Measurements from ENCODE around the gene MAN2B1. TPM values are rescaled to one million over a fixed set of nuclear protein-coding genes. Genes with fewer than 3 reads are reported as not detected.
"Not testable (repeated sequence)": the region's sequence is repeated elsewhere in the genome, so short reads cannot be mapped to it uniquely, and the experiment has no call there.

Gene MAN2B1
- polyA plus RNA-seq (ENCODE audit: insufficient read length in 4 of 4): 10 to 100 TPM; 24.9 to 35.3 (median 29.7) TPM

DNA sequence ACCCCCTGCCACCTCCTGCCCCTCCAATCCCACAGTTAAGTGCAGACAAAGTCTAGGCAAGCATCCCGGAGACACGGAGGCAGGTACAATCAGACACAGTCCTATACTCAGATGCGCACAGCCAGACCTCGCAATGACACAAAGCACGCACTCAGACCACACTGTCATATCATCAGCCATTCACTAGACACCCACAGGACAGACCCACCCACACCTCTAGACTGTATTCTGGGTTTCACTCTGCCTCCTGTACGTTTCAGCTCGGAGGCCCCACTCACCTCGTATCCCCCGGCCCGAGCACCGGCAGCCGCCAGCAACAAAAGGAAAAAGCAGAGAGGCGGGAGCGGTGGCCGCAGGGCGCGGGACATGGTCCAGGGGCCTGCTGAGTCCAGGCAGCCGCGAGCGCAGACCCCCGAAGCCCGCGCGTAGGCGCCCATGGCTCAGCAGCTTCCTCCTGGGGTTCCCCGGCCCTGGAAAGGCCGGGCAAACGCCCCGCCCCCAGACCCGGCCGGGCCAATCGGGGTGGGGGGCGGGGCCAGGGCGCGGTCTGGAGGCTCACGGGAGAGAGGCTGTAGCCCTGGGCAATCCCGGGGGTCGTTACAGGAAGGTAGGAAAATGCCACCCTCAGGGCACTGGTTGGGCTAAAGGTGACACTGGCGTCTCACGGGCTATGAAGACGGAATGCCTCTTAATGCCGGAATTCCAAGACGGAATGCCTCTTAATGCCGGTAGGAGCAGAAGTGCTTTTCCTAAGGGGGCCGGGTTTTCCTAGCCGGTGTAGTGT lies at the start of gene MAN2B1, which contains the start of gene WDR83:
Gene MAN2B1 (minus strand): TSS at position 478 of the 784 bp plus-strand sequence. CDS start 41 bp downstream, at position 437.
Gene WDR83 (plus strand): TSS at position 543 of the 784 bp plus-strand sequence. CDS start 2,984 bp downstream, outside the sequence.
- DNase-seq (ENCODE audit: low read depth in 4 of 4, low spot score in 3 of 4): peak in 3 of 4 donors; percentile 67 to 70 (median 68)

DNA sequence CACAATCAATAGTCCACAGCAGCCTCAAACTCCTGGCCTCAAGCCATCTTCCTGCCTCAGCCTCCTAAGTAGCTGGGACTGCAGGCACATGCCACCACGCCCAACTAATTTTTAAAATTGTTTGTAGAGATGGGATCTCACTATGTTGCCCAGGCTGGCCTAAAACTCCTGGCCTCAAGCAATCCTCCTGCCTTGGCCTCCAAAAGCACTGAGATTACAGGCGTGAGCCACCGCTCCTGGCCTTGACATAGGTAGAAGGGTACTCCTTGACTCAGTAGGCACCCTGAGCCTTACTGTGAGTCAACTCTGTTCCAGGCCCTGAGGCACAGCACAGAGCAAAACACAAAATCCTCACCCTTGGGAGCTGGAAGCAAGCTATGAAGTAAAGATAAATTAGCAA lies 49.4 kb upstream of the MAN2B1 start:
- DNase-seq (ENCODE audit: low read depth in 4 of 4, low spot score in 3 of 4): no peak

DNA sequence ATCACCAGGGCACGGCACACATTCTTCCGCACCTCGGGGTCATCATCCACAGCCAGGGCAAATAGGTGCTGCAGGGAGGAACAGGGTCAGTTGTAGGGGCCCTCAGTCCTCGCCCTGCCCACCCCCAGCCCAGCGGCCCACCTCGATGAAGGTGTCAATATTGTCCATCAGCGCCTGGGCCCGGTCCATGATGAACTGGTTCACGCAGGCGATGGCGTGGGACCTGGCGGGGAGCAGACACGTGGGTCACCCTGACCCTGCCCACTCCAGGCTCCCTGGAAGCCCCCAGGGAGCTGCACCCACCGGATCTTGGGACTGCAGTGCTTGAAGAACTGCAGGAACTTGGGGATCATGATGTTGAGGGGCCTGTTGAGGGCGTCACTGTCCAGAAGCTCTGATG lies 48.6 kb upstream of the MAN2B1 start:
- no peak for DNase-seq (ENCODE audit: low read depth in 4 of 4, low spot score in 3 of 4)

DNA sequence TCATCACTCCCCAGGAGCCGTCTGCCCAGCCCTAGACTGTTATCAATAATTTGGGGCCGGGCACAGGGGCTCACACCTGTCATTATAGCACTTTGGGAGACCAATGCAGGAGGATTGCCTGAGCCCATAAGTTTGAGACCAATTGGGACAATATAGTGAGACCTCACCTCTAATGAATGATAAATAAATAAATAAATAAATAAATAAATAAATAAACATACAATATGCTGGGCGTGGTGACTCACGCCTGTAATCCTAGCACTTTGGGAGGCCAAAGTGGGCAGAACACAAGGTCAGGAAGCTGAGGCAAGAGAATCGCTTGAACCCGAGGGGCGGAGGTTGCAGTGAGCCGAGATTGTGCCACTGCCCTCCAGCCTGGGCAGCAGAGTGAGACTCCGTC lies 46.8 kb upstream of the MAN2B1 start:
- DNase-seq (ENCODE audit: low read depth in 4 of 4, low spot score in 3 of 4): not testable (repeated sequence)

DNA sequence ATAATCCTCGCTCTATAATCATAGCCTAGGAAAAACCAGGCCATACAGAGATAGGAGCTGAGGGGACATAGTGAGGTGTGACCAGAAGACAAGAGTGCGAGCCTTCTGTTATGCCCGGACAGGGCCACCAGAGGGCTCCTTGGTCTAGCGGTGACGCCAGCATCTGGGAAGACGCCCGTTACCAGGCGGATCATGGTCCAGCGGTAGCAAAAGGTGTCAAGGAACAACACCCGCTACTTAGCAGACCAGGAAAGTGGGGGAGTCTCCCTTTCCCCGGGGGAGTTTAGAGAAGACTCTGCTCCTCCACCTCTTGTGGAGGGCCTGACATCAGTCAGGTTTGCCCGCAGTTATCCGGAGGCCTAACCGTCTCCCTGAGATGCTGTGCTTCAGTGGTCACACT lies 45.5 kb upstream of the MAN2B1 start:
- DNase-seq (ENCODE audit: low read depth in 4 of 4, low spot score in 3 of 4): not testable (repeated sequence)

DNA sequence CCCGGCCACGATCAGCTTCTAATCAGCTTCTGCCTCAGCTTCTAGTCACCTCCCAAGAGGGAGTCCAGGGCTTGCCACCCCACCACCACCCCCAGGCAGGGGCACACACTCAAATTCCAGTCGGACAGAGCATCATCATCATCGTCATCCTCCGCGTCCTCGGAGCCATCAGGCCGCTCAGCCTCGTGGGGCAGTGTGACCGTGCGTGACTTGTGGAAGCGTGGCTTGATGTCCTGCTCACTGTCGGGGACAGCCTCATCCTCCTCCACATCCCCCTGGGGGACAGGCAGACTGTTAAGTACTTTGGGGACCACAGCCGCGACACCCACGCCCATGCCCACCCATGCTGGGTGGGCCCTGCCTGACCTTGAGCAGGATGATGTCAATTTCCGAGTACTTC lies 44.6 kb upstream of the MAN2B1 start:
- DNase-seq (ENCODE audit: low read depth in 4 of 4, low spot score in 3 of 4): no peak

DNA sequence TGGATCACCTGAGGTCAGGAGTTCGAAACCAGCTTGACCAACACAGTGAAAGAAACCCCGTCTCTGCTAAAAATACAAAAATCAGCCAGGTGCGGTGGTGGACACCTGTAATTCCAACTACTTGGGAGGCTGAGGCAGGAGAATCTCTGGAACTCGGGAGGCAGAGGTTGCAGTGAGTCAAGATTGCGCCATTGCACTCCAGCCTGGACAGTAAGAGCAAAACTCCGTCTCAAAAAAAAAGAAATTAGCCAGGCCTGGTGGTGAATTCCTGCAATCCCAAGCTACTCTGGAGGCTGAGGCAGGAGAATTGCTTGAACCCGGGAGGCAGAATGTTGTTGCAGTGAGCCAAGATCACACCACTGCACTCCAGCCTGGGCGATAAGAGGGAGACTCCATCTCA lies 42.1 kb upstream of the MAN2B1 start:
- no peak for DNase-seq (ENCODE audit: low read depth in 4 of 4, low spot score in 3 of 4)

DNA sequence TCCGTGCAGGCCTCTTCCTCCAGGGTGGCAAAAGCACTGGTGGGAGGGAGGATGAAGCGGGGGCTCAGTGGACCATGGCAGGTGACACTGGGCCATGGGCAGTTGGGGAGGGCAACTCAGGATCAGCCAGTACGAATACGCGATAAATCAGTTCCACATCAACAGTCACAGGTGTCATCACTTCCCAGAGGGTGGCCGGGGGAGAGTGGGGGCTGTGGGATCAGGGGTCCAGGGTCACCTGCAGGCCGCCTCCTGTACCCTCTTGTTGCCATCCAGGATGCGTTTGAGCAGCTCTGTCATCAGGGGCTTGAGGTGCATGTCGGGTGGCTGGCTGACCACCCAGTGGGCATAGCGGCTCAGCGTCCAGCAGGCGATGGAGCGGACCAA lies 39.8 kb upstream of the MAN2B1 start:
- no peak for DNase-seq (ENCODE audit: low read depth in 4 of 4, low spot score in 3 of 4)

DNA sequence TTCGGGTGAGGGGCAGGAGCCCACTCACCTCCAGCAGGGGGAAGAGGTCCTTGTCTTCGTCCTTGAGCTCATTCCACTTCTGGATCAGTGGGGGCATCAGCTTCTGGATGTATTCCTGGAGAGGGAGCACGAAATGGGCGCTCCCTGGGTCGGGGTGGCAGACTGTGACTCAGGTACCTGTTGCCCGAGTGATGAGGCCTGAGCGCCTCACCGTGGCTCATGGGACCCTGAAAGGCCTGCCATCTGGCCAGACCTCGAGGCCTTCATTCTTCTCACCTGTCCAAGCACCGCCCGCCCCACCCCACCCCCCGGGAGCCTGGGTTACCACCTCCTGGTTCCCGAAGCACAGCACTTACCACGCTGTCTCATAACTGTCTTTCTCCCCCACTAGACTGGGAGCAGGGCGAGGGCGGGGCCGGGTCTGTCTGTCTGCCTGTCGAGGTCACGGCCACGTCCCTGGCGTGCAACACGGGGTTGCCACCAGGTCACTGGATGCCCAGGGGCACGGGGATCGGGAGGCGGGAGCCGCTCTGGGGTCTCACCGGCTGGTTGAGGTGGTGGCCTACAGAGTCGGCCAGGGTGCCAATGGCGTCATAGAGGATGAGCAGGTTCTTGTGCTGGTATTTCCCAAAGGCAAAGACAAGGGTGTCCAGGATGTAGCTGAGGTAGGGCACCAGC lies 39.3 kb upstream of the MAN2B1 start:
- DNase-seq (ENCODE audit: low read depth in 4 of 4, low spot score in 3 of 4): no peak

DNA sequence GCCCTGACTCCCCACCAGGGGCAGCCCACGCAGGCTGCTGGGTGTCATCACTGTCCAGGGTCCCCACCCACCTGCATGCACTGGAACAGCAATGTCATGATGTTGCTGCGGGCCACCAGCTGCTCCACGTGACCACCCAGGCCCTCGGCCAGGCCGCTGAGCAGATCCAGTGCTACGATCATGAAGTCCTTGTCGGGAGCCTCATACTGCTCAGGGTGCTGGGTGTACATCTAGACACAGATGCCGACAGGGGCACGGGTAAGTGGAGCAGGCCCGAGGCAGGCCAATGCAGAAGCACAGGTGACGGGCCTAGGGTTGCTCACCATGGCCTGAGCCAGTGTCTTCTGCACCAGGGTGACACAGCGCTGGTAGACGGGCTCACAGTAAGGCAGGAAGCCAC lies 38.6 kb upstream of the MAN2B1 start:
- no peak for DNase-seq (ENCODE audit: low read depth in 4 of 4, low spot score in 3 of 4)

DNA sequence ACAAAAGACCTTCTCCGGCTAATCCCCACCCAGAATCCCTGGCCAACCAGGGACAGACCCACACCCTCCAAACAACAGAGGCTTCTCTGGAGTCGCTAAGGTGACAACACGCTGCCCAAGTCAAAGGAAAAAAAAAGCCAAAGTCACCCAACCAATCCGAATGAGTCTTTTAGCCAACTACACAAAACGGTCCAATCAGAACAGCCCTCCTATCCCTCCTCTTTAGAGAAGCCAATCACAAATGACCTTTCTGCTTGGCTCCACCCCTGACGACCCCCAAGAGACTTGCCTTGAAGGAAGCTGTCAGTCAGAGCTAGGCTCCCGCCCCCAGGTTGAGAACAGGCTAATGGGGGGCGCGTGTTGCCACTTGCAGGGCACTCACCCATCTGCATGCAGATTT lies 36.5 kb upstream of the MAN2B1 start:
- DNase-seq (ENCODE audit: low read depth in 4 of 4, low spot score in 3 of 4): no peak

DNA sequence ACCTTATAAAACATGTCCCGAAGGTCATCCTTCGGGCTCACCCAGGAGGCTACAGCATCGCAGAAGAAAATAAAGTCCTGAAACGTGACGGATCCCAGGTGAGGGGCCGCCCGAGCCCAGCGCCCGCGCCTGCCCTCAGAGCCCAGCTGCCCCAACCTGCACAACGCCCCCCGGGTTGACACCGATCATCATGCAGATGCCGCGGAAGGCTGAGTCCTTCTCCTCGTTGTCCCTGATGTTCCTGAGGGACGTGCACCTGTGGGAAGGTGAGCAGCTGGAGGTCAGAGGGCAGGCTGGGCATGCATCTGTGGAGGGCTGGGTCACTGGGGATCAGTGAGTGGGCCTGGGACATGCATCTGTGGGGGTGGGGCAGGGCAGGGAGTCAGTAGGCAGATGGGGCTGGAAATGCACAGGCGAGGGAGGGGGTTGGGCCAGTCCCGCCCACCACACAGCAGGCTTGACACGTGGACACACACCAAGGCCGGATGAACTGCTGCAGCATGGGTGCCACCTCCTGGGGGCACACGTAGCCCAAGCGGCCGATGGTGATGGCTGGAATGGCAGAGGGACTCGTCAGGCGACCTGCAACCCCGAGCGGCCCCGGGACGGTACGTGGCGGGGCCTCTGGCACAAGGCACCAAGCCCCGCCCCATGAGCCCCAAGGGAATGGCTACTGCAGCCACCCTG lies 35.2 kb upstream of the MAN2B1 start:
- no peak for DNase-seq (ENCODE audit: low read depth in 4 of 4, low spot score in 3 of 4)

DNA sequence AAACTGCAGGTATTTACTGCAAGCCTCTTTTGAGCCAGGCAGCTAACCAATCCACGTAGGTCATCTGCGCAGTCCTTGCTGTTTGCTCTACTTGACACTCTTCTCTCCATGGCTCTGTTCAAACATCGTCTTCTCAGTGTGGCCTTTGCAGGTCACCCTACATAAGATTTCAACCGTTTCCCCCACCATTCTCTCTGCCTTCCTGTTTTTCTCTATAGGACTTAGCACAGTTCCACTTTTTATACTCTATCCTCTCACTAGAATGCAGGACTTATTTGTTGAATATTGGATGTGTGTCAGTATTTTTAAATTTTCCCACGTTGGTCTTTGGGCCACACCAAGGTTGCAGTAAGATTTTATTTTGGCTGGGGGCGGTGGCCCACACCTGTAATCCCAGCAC lies 31.6 kb upstream of the MAN2B1 start:
- DNase-seq (ENCODE audit: low read depth in 4 of 4, low spot score in 3 of 4): no peak

DNA sequence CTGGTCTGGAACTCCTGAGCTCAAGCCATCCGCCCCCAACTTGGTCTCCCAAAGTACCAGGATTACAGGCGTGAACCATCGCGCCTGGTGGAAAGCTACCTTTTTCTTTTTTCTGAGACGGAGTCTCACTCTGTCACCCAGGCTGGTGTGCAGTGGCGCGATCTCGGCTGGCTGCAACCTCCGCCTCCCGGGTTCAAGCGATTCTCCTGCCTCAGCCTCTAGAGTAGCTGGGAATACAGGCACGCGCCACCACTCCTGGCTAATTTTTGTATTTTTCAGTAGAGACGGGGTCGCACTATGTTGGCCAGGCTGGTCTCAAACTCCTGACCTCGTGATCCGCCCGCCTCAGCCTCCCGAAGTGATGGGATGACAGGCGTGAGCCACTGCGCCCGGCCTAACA lies 30.9 kb upstream of the MAN2B1 start:
- not testable (repeated sequence) for DNase-seq (ENCODE audit: low read depth in 4 of 4, low spot score in 3 of 4)

DNA sequence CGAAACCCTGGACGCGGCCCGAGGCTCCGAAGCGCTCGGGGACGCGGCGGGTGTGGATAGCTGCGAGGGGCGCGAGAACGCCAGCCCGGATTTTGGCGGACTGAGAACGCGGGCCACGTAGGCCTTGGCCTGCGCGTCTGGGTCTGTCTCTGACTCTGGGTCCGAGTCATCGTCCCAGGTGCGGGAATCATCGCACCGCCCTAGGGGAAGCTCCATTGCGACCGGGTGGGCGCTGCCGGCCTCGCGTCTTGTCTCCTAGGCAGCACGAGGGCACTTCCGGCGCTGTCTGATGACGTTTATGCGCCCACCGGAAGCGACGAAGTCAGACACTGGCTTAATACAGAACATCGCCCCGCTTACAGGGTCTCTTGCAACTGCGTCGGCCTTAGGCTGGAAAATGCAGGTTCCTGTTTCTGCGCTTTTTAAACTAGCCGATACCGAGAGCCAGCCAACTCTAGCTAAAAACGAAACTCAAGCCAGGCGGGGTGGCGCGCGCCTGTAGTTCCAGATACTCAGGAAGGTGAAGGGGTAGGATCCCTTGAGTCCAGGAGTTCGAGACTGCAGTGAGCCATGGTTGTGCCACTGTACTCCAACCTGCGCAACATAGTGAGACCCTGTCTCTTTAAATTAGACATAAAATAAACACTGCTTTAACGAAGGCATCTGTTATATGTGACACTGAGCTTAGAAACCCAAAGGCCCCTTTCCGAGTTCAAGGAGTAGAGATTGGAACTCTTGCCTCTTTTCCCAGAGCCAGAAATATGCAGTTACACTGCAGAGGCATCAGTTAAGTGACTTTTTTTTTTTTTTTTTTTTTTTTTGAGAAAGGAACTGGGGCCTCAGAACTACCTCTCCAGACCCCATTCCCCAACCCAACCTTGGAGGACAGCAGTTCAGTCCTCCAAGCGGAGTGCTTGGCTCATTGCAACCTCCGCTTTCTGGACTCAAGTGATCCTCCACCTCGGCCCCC lies 30.1 kb upstream of the MAN2B1 start, which contains the start of gene FBXW9:
Gene FBXW9 (minus strand): TSS at position 266 of the 970 bp plus-strand sequence. CDS start 50 bp downstream, at position 216.
- DNase-seq (ENCODE audit: low read depth in 4 of 4, low spot score in 3 of 4): peak; percentile 91 to 95 (median 94)

DNA sequence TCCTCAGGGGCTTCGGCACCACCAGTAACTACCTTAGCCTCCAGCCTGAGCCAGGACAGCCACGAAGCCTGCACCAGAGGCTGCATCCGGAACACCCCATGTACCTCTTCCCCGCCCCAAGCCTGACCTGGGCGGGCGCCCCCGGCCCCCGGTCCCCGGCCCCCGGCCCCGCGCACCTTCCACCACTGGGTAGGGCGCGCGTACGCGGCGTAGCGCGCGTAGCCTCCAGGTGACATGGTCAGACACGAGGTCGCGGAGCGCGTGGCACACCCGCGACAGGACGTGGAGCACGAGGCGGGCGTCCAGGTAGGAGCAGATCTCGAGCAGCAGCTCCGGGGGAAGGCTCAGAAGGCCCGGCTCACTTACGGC lies 29.4 kb upstream of the MAN2B1 start:
- no peak for DNase-seq (ENCODE audit: low read depth in 4 of 4, low spot score in 3 of 4)

DNA sequence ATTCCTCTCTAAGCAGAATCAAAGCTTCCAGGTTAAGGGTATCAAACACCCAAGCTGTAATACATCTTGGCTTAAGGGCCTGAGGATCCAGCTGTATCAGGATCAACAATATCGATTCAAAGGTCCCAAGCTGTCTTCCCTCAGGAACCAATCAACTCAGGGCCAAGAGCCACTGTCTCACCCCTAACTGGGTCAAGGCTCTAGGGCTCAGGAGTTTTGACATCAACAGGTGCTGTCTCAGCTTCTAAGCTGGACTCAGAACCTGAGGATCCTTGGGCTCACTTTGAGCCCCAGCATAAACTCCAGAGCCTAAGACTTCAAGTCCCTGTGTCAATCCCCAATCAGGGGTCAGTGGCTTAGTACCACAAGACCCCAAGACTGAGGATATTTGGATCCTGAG lies 29.0 kb upstream of the MAN2B1 start:
- no peak for DNase-seq (ENCODE audit: low read depth in 4 of 4, low spot score in 3 of 4)

DNA sequence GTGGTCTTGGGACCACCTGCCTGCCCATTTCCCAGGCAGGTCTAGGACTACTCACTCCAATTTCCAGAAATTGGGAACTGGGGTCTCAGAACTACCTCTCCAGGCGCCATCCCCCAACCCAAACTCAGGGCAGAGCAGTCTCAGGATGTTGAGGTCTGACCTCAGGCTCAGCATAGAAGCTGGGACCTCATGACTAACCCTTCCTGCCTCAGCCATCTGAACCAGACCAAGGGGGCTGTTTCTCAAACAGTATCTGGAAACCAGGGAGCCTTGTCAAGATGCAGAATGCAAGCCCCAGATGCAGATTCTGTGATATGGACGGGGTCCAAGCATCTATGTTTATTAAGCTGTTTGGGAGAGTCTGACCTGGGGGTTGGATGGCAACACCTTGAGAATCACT lies 28.6 kb upstream of the MAN2B1 start:
- no peak for DNase-seq (ENCODE audit: low read depth in 4 of 4, low spot score in 3 of 4)

DNA sequence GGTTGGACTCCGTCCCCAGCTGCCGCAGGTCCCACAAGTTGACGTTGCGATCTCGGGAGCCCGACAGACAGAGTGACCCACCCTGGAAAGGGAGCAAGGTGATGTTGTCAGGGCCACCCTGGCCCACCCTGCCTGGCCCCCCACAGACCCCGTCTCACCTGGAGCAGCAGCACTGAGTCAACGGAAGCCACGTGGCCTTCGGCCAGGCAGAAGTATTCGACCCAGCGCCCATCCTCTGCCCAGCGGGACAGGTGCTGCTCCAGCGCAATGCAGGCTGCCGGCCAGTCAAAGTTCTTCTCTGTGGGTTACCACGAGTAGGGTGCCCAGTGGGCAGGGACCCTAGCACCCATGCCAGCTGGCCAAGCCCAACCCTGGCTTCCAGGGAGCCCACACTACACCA lies 28.1 kb upstream of the MAN2B1 start:
- DNase-seq (ENCODE audit: low read depth in 4 of 4, low spot score in 3 of 4): no peak

DNA sequence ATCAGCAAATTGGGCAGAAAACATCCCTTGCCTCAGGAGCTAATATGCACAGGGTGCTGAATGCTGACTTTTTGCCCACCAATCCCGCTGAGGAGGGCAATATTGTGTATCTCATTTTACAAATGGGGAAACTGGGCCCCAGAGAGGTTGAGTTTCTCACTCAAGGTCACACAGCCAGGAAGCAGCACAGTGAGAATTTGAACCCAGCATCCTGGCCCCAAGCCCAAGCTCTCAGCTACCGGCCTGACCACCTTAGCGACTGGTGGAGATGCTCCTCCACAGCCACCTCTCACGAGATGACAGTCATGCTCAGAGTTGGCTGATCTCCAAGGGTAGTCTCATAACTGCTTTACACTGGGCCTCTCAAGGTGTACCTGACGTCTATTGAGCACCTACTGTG lies 26.4 kb upstream of the MAN2B1 start:
- DNase-seq (ENCODE audit: low read depth in 4 of 4, low spot score in 3 of 4): no peak

All from right renal pelvis (tissue), 4 donors.